OCI-LY3 (cell line): ENCODE data around the gene GHITM.
"Not testable (repeated sequence)": the region's sequence is repeated elsewhere in the genome, so short reads cannot be mapped to it uniquely, and the experiment has no call there.

Source experiments
- EZH2phosphoT487 ChIP-seq: fragments of 200-600 bp; shearing (Covaris generic); IDR thresholded peaks from 2 replicates; pipeline ENCODE4 v1.6.1; 2018; ENCODE audit warnings: antibody characterized with exemption, mixed run types, low read depth
- TF ChIP-seq, protein P1 (sequence below): fragments of 200-600, 300-600 bp; sonication (generic); IDR thresholded peaks from 2 replicates; pipeline ENCODE4 v1.5.1; 2014; ENCODE audit warnings: antibody characterized with exemption, low read length, low read depth

DNA sequence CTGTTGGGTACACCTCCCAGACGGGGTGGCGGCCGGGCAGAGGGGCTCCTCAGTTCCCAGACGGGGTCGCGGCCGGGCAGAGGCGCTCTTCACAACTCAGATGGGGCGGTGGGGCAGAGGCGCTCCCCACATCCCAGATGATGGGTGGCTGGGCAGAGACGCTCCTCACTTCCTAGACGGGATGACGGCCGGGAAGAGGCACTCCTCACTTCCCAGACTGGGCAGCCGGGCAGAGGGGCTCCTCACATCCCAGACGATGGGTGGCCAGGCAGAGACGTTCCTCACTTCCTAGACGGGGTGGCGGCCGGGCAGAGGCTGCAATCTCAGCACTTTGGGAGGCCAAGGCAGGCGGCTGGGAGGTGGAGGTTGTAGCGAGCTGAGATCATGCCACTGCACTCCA is 41.1 kb downstream of the GHITM start:
- TF ChIP-seq, protein P1, sequence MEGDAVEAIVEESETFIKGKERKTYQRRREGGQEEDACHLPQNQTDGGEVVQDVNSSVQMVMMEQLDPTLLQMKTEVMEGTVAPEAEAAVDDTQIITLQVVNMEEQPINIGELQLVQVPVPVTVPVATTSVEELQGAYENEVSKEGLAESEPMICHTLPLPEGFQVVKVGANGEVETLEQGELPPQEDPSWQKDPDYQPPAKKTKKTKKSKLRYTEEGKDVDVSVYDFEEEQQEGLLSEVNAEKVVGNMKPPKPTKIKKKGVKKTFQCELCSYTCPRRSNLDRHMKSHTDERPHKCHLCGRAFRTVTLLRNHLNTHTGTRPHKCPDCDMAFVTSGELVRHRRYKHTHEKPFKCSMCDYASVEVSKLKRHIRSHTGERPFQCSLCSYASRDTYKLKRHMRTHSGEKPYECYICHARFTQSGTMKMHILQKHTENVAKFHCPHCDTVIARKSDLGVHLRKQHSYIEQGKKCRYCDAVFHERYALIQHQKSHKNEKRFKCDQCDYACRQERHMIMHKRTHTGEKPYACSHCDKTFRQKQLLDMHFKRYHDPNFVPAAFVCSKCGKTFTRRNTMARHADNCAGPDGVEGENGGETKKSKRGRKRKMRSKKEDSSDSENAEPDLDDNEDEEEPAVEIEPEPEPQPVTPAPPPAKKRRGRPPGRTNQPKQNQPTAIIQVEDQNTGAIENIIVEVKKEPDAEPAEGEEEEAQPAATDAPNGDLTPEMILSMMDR = not testable (repeated sequence)
- not testable (repeated sequence) for TF ChIP-seq EZH2phosphoT487
